BE2C (cell line): ENCODE data around the gene FGF14.

ENCODE experiments used
- DNase-seq: peaks from one replicate; pipeline ENCODE4 v3.0.0-alpha.2; 2020
- H3K27me3 ChIP-seq: fragments of 250-450 bp; sonication (Bioruptor Pico); 2 replicates; pipeline ENCODE4 v1.5.1; 2020; ENCODE audit warnings: mild to moderate bottlenecking
- H3K36me3 ChIP-seq: fragments of 250-450 bp; sonication (Bioruptor Pico); 2 replicates; pipeline ENCODE4 v1.5.1; 2020; ENCODE audit warnings: mild to moderate bottlenecking
- H3K4me1 ChIP-seq: fragments of 250-450 bp; sonication (Bioruptor Pico); 2 replicates; pipeline ENCODE4 v1.5.1; 2020
- H3K4me3 ChIP-seq: 2 replicates; pipeline ENCODE4 v1.5.1; 2011; ENCODE audit warnings: low read depth, low read length
- H3K9me3 ChIP-seq: fragments of 250-450 bp; sonication (Bioruptor Pico); 2 replicates; pipeline ENCODE4 v1.5.1; 2020
- CTCF ChIP-seq: IDR thresholded peaks from 2 replicates; pipeline ENCODE4 v1.5.1; 2012; ENCODE audit warnings: mild to moderate bottlenecking, low read depth, low read length

The FGF14 gene

DNA sequence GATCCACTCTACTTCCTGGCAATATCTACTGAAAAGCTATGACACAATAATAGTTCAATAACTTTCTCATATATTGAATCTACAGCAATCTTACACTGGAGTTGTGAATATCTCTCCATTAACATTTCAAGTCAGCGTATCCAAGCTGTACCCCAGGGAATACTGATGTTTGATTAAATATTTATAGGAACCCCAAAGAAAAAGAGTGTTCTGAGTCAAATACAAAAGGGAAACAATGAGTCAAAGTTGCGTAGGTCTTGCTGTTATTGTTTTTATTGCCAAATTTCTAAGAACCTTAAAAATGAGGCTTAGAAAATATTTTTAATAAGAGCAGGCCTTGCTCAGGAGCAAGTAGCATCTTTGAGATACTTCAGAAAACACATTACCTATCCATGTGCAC lies 415.5 kb downstream of the FGF14 start:
- no peak for DNase-seq
- peaks cover 3% of the 10 kb centered on the region; the same call in 1 of the 2 replicates for H3K9me3 ChIP-seq

DNA sequence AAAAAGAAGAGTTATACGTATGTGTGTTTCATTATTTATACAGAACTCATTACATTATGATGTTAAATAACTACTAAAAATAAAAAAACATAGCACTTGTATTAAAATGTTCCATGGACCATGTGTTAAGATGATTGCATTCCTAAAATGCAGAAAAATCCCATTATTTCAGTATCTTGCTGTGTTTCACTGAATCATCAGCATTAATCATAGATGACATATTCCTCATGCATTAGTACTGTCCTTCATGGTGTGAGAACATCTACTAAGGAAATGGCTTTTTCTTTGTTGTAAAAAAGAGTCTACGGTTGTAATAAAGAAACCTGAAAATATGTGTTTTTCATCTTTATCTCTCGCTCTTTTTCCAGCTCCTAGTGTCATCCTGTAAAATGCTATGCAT lies 416.5 kb downstream of the FGF14 start:
- Histone ChIP-seq H3K27me3 (no peaks in the 10 kb centered on the region), H3K9me3 (peaks cover 3% of the 10 kb centered on the region; the same call in 1 of the 2 replicates), H3K4me3 (no peak overlapping the region), H3K36me3 (no peaks in the 10 kb centered on the region), H3K4me1 (peaks cover 14% of the 10 kb centered on the region)
- no peak for TF ChIP-seq CTCF
- no peak for DNase-seq

More for the DNA sequence above, 415.5 kb downstream of the FGF14 start:
- Histone ChIP-seq H3K27me3 (no peaks in the 10 kb centered on the region), H3K36me3 (no peaks in the 10 kb centered on the region), H3K4me3 (no peak overlapping the region), H3K4me1 (peaks cover 19% of the 10 kb centered on the region)
- no peak for TF ChIP-seq CTCF

- no peak for DNase-seq
- Histone ChIP-seq H3K36me3 (no peaks in the 10 kb centered on the region), H3K9me3 (no peaks in the 10 kb centered on the region), H3K4me3 (no peak overlapping the region), H3K4me1 (peaks cover 30% of the 10 kb centered on the region), H3K27me3 (no peaks in the 10 kb centered on the region)
- no peak for TF ChIP-seq CTCF
Measured at GRCh38 chr13:101982903-101983302, 418.9 kb downstream of the FGF14 start.

DNA sequence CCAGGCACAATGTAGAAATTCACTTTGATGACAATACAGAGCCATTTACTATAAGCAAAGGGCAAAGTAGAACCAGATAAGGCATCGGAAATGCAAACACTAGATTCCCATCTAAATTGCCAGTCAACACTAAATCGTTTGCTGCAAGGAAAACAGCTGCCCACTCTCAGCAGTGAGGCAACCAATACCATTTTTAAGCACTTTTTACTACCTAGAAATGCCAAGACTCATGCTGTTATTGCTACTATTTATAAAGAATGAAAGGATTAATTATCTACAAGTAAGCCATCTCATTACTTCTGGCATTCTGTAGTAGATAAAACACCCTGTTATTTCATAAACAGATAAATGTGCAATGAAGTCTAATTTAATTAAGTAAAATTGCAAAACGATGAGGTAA lies 422.0 kb downstream of the FGF14 start:
- peaks cover 32% of the 10 kb centered on the region for H3K4me1 ChIP-seq
- no peak for DNase-seq
- H3K9me3 ChIP-seq: no peaks in the 10 kb centered on the region
- H3K4me3 ChIP-seq: no peak overlapping the region
- TF ChIP-seq CTCF: no peak
- no peaks in the 10 kb centered on the region for H3K36me3 ChIP-seq
- H3K27me3 ChIP-seq: no peaks in the 10 kb centered on the region

GRCh38 chr13:101978552-101979315 lies 423.1 kb downstream of the FGF14 start:
- no peaks in the 10 kb centered on the region for H3K9me3 ChIP-seq
- H3K4me3 ChIP-seq: peak overlapping the region; percentile 5
- H3K36me3 ChIP-seq: no peaks in the 10 kb centered on the region
- no peak for TF ChIP-seq CTCF
- DNase-seq: peak; percentile 48
- H3K27me3 ChIP-seq: no peaks in the 10 kb centered on the region
- H3K4me1 ChIP-seq: peaks cover 30% of the 10 kb centered on the region

DNA sequence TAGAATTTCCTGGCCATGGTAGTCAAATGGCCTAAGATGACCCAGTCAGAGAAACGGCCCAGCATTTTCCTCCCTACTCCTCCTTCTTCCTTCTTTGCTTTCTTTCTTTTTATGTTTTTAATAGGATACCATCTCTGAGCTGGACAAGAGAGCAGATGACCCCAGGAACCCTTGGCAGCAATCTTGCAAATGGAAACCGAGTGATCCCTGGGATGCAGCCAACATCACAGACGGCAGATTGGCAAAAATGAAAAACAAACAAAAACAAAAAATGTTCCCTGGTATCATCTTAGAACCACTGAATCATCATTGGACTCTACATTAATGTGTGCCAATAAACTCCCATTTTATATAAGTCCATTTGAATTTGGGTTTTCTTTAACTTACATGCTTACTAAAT lies 424.4 kb downstream of the FGF14 start:
- H3K4me3 ChIP-seq: no peak overlapping the region
- H3K36me3 ChIP-seq: no peaks in the 10 kb centered on the region
- no peaks in the 10 kb centered on the region for H3K27me3 ChIP-seq
- H3K4me1 ChIP-seq: peaks cover 30% of the 10 kb centered on the region
- DNase-seq: no peak
- no peak for TF ChIP-seq CTCF
- H3K9me3 ChIP-seq: no peaks in the 10 kb centered on the region
